Inflammatory macrophage treated with lipopolysaccharide for 4 hours (primary cell): Measurements from ENCODE around the gene TBCC.
"Not testable (repeated sequence)": the region's sequence is repeated elsewhere in the genome, so short reads cannot be mapped to it uniquely, and the experiment has no call there.

Experiments
- DNase-seq: peaks from one replicate; pipeline ENCODE4 v3.0.0-alpha.2; 2020

Gene TBCC

GRCh38 chr6:42727627-42728026 lies 18.3 kb downstream of the TBCC start:
- DNase-seq, result no peak

DNA sequence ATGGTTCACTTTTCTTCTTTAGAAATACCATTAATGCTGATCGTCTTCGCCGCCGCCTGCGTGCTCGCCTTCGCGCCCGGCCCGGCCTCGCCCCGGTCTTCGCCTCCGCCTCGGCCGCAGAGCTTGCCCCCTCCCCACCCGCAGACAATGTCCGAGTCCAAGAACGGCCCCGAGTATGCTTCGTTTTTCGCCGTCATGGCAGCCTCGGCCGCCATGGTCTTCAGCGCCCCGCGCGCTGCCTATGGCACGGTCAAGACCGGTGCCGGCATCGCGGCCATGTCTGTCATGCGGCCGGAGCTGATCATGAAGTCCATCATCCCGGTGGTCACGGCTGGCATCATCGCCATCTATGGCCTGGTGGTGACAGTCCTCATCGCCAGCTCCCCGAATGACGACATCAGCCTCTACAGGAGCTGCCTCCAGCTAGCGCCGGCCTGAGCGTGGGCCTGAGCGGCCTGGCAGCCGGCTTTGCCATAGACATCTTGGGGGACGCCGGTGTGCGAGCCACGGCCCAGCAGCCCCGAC lies 18.8 kb downstream of the TBCC start:
- DNase-seq, result peak; percentile 14

- DNase-seq, result peak; percentile 86
Measured at GRCh38 chr6:42726485-42727086, 19.3 kb downstream of the TBCC start.

GRCh38 chr6:42726026-42726425 lies 19.9 kb downstream of the TBCC start:
- no peak for DNase-seq

- no peak for DNase-seq
Measured at GRCh38 chr6:42724825-42725224, 21.1 kb downstream of the TBCC start.

GRCh38 chr6:42722497-42722896 lies 23.4 kb downstream of the TBCC start, which contains the start of gene PRPH2:
PRPH2 (minus strand) TSS chr6:42722597; CDS start chr6:42722334, 263 bp downstream.
- DNase-seq, result no peak

DNA sequence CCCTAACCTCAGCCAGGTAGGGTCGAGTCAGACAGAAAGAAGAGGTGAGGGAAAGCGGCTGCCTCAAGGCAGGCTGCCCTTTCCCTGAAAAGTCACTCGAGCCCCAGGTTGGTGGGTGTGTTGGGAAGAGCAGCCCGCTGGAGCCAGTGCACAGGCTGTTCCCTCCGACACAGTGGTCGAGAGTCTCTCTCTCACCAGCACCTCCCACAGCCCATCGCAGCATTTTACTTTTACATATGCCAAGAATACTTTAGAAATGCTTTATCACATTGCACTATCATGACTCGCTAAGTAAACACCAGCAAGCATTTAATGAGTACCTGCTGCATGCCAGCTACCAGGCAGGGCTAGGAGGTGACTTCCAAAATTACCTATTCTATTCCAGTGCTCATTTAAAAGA lies 25.2 kb downstream of the TBCC start:
- no peak for DNase-seq

- DNase-seq, result no peak
Measured at GRCh38 chr6:42715871-42716270, 30.0 kb downstream of the TBCC start.

DNA sequence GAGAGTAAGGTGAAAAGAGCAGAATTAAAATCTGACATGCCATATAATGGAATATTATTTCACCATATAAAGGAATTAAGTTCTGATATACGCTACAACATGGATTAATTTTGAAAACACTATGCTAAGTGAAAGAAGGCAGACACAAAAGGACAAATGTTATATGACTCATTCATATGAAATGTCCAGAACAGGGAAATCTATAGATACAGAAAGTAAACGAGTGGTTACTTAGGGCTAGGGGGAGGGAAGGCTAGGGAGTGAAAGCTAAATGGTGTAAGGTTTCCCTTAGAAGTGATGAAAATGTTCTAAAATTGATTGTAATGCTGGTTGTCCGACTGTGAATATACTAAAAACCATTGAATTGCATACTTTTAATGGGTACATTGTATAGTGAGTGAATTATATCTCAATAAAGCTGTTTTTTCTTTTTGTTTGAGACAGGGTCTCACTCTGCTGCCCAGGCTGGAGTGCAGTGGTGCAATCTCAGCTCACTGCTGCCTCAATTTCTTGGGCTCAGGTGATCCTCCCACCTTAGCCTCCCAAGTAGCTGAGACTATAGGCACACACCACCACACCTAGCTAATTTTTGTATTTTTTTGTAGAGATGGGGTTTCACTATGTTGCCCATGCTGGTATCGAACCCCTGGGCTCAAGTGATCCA lies 31.7 kb downstream of the TBCC start:
- peak; percentile 36 for DNase-seq

DNA sequence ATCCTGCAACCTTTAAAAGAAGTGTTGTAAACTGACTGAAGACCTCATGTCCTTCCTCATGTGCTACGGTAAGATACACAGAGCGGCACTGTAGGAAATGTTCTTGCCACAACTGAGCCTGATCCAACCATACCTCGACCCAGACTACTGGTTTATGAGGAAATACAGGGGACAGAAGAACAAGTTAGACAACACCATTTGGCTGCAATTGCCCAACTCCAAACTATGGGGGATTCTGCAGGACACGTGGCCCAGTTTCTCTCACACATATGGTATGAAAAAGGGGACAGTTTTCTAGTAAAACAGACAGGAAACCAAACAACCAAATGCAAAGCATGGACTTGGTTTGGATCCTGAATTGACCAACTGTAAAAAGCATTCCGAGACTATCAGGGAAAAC lies 34.0 kb downstream of the TBCC start:
- DNase-seq, result no peak

DNA sequence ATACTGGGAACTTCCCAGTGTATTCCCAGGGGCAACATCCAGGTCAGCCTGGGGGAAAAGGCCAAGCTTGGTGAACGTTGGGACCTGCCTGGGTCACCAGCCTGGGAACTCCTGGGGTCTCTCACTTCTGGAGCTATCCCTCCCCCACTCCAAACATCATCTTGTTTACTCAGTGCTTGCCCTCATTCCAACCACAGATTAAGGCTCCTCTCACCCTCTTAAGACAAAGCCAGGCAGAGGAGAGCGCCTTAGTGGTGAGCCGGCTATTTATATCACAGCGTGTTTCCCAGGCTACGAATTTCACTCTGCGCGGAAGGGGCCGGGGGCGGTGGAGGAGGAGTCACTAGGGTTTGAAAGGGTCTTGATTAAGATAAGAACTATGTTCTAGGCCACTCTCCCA lies 35.6 kb downstream of the TBCC start:
- DNase-seq, result no peak

- no peak for DNase-seq
Measured at GRCh38 chr6:42709871-42710270, 36.0 kb downstream of the TBCC start.

GRCh38 chr6:42708096-42708495 lies 37.8 kb downstream of the TBCC start:
- no peak for DNase-seq

- DNase-seq, result no peak
Measured at GRCh38 chr6:42707595-42707994, 38.3 kb downstream of the TBCC start.

GRCh38 chr6:42704937-42705374 lies 40.9 kb downstream of the TBCC start:
- DNase-seq, result no peak

- no peak for DNase-seq
Measured at GRCh38 chr6:42704251-42704936, 41.5 kb downstream of the TBCC start.

DNA sequence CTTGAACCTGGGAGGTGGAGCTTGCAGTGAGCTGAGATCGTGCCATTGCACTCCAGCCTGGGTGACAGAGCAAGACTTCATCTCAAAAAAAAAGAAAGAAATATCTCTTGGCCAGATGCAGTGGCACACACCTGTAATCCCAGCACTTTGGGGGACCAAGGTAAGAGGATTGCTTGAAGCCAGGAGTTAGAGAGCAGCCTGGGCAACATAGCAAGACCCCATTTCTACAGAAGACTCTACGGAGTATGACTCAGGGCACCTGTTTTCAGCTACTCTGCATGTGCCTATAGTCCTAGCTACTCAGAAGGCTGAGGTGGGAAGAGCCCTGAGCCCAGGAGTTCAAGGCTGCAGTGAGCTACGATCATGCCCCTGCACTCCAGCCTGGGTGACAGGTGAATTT lies 43.1 kb downstream of the TBCC start:
- not testable (repeated sequence) for DNase-seq

GRCh38 chr6:42702200-42702599 lies 43.7 kb downstream of the TBCC start:
- DNase-seq, result no peak

DNA sequence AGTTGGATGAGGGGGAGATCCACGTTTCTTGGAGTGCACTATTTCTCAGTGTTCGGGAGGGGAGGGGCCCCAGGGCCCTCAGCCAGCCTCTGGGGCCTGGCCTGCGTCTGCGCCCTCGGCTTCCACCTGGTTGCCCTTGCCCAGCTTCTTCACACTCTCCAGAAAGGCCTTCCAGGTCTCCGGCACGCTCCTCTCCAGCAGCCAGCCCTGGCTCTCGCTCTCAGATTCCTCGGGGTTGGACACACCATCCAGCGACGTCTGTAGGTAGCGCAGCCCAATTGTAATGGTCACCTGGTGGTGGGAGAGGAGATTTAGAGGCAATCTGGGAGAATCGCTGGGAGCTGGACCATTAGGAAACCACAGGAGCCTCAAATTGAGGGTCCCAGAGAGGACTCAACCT lies 47.7 kb downstream of the TBCC start:
- no peak for DNase-seq

DNA sequence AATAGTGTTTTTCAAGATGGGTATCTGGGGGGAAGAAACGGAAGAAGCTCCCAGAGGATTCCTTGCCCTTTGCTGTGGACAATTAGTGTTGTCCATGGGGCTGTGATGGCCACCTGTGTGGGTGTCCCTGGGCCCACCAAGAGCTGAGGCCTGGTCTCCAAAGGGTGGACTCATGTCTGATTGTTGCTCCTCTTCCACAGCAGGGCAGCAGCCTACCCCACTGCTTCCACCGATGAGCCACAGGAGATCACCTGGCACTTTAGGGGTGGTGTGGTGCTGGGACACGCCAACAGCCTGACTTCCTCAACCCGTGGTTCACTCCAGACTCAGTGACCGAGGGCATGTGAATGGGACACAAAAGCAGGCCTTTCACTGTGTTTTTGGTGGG lies 48.6 kb downstream of the TBCC start:
- no peak for DNase-seq

GRCh38 chr6:42696526-42697267 lies 49.2 kb downstream of the TBCC start:
- DNase-seq, result no peak

- no peak for DNase-seq
Measured at GRCh38 chr6:42694586-42694985, 51.3 kb downstream of the TBCC start.
